ENCODE results near the gene MX2.
"Not testable (repeated sequence)": the region's sequence is repeated elsewhere in the genome, so short reads cannot be mapped to it uniquely, and the experiment has no call there.

The MX2 gene

DNA sequence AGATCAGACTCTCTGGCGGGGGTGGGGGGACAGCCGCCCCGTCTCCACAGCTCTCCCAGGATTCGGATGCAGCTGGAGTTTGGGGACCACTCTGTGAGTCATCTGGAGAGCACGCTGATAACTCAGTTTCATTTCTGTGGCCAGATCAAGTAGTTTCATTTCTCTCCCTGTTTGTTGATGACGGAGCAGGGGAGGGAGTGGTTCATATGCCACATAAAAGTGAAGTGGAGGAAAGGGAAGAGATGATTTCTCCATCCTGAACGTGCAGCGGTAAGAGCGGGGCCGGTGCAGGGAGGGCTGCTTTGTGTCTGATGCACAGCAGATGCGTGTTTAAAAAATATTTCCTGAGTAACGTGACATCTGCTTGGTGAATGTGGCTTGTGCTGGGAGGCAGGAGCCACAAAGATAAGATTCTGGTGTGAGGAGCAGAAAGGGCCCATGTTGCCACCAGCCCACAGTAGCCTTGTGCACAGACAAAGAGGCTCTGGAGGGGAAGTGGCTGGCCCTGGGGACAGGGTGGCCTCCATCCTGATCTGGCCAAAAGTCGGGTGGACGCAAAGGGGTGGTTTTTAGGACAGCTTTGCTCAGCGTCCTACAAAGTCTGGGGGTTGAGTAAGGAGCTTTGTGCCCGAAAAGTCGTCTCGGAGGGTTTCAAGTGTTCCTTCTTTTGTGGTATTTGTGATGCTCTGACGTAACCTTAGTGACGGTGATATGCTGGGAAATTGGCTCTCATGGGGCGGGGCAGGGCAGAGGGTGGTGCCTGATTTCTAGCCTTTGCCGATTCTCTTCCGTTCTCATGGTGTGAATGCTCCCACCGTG is at the start of gene MX2:
TSS of gene MX2 (plus strand) at position 242 of the 819 bp plus-strand sequence. CDS start 14,880 bp downstream, outside the sequence.
- Histone ChIP-seq H3K27me3 (ENCODE audit: control insufficient read depth, insufficient read depth, low read length) (no peaks in the 10 kb centered on the region), H2AFZ (no peak within 1 kb of the TSS), H3K36me3 (ENCODE audit: control insufficient read depth, insufficient read depth, low read length) (no peaks in the 10 kb centered on the region), H3K9ac (no peak within 1 kb of the TSS), H3K4me1 (no peaks in the 10 kb centered on the region), H3K4me3 (ENCODE audit: low read depth, low read length) (peak within 1 kb of the TSS; percentile 49), H3K27ac (peak within 1 kb of the TSS; percentile 84), H3K9me3 (ENCODE audit: control insufficient read depth, low read length) (no peaks in the 10 kb centered on the region), H3K4me2 (ENCODE audit: low read length) (no peak within 1 kb of the TSS), H3K79me2 (no peaks in the 10 kb centered on the region)
- TF ChIP-seq CTCF (IDR thresholded peaks at IDR 0.05) = no peak

DNA sequence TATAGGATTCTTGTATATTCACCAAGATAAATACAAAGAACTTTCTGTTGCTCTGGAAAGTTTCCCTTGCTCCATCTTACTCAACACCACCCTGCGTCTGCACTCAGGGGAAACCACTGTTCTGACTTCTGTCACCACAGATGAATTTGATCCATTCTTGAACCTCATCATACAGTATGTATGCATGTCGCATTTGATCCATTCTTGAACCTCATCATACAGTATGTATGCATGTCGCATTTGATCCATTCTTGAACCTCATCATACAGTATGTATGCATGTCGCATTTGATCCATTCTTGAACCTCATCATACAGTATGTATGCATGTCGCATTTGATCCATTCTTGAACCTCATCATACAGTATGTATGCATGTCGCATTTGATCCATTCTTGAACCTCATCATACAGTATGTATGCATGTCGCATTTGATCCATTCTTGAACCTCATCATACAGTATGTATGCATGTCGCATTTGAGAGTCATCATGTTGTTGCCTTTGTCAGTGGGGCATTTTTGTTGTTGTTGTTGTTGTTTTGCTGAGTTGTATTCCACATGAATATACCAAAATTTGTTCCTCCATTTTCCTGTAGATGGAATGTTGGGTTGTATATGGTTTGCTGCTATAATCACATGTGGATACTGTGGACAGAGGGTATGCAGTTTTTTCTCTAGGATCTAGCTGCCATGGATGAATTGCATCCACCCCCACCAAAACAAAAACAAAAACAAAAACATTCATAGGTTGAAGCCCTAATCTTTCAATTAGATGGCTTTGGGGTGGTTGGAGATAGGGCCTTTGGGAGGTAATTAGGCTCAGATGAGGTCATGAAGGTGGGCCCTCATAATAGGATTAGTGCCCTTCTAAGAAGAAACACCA is 48.3 kb upstream of the MX2 start:
- H3K9ac ChIP-seq; H3K27ac ChIP-seq; H3K4me2 ChIP-seq (ENCODE audit: low read length); H3K79me2 ChIP-seq; H2AFZ ChIP-seq; H3K36me3 ChIP-seq (ENCODE audit: control insufficient read depth, insufficient read depth, low read length); H3K27me3 ChIP-seq (ENCODE audit: control insufficient read depth, insufficient read depth, low read length); H3K4me3 ChIP-seq (ENCODE audit: low read depth, low read length); H3K9me3 ChIP-seq (ENCODE audit: control insufficient read depth, low read length); H3K4me1 ChIP-seq: not testable (repeated sequence)

DNA sequence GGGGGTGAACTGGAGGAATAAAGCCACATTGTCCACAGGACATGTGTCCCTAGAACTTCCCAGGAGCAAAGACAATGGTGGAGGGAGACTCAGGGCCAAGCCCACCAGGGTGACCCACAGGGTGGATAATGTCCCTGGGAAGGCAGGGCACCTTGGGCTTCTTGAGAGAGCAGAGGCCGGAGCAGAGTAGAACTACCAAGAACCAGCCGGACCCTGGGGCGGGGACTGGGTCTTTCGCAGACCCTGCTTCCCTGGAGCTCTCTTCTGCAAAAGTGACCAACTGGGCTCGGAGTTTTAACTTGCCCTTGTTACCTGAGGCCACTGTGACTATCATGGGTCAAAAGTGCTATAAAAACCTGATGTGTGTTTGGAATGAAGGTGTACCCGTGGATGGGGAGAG is 46.1 kb upstream of the MX2 start:
- H3K4me3 ChIP-seq (ENCODE audit: low read depth, low read length) = no peak overlapping the region
- H3K27me3 ChIP-seq (ENCODE audit: control insufficient read depth, insufficient read depth, low read length) = no peaks in the 10 kb centered on the region
- H3K9ac ChIP-seq = no peak overlapping the region
- no peaks in the 10 kb centered on the region for H3K4me1 ChIP-seq
- no peak overlapping the region for H3K4me2 ChIP-seq (ENCODE audit: low read length)
- H3K79me2 ChIP-seq = no peaks in the 10 kb centered on the region
- no peak for TF ChIP-seq CTCF (IDR thresholded peaks at IDR 0.05)
- H3K27ac ChIP-seq = no peak overlapping the region
- H3K9me3 ChIP-seq (ENCODE audit: control insufficient read depth, low read length) = no peaks in the 10 kb centered on the region
- H2AFZ ChIP-seq = no peak overlapping the region
- H3K36me3 ChIP-seq (ENCODE audit: control insufficient read depth, insufficient read depth, low read length) = no peaks in the 10 kb centered on the region

- Histone ChIP-seq H3K27ac (no peak within 1 kb of the TSS), H3K4me3 (ENCODE audit: low read depth, low read length) (peak within 1 kb of the TSS; percentile 44), H2AFZ (peak within 1 kb of the TSS; percentile 72), H3K4me2 (ENCODE audit: low read length) (peak within 1 kb of the TSS; percentile 75), H3K79me2 (no peaks in the 10 kb centered on the region), H3K36me3 (ENCODE audit: control insufficient read depth, insufficient read depth, low read length) (no peaks in the 10 kb centered on the region), H3K9ac (no peak within 1 kb of the TSS), H3K9me3 (ENCODE audit: control insufficient read depth, low read length) (no peaks in the 10 kb centered on the region), H3K4me1 (no peaks in the 10 kb centered on the region), H3K27me3 (ENCODE audit: control insufficient read depth, insufficient read depth, low read length) (no peaks in the 10 kb centered on the region)
- no peak for TF ChIP-seq CTCF (IDR thresholded peaks at IDR 0.05)
Observed at GRCh38 chr21:41316200-41317062, 45.4 kb upstream of the MX2 start, which contains the start of gene FAM3B. Gene FAM3B (plus strand): TSS chr21:41316801. CDS start chr21:41316880, 79 bp downstream.

Measured in parathyroid adenoma (tissue), 2 donors.